HEK293 (cell line): ENCODE data around the gene COL6A2.

Source experiments
- CTCF ChIA-PET: fragments of 350-600 bp; formaldehyde crosslinking; extraction: SDS; loops from one replicate; lab custom pipeline; 2021; ENCODE audit warnings: antibody characterized with exemption; lab: Yijun Ruan, JAX
- POLR2A ChIA-PET: fragments of 300-600 bp; formaldehyde crosslinking; extraction: SDS; loops from one replicate; lab custom pipeline; 2020; ENCODE audit warnings: antibody characterized with exemption, inconsistent platforms; lab: Yijun Ruan, JAX
- H3K27ac ChIP-seq: fragments of 200-500 bp; sonication (Bioruptor generic); 2 replicates; pipeline ENCODE4 v1.5.1; 2014; ENCODE audit warnings: low read depth, low read length, control low read depth, inconsistent platforms; ENCODE audit errors: extremely low read depth
- H3K36me3 ChIP-seq, 2 experiments: fragments of 200-500 bp in 1 of 2; sonication (Bioruptor generic) in 1 of 2; 1 replicate in 1 of 2; 2 replicates in 1 of 2; pipeline ENCODE4 v1.5.1; 2014 to 2017; ENCODE audit warnings: inconsistent platforms in 2 of 2, low read length in 2 of 2; ENCODE audit not compliant: control insufficient read depth in 2 of 2, insufficient read depth in 1 of 2
- H3K4me1 ChIP-seq: fragments of 200-500 bp; sonication (Bioruptor generic); 2 replicates; pipeline ENCODE4 v1.5.1; 2014; ENCODE audit warnings: mild to moderate bottlenecking, low read length, inconsistent platforms; ENCODE audit not compliant: control insufficient read depth, insufficient read depth
- H3K4me3 ChIP-seq: 2 replicates; pipeline ENCODE4 v1.5.1; 2011; ENCODE audit warnings: low read depth, mild to moderate bottlenecking, control low read depth, low read length, moderate library complexity
- H3K9me3 ChIP-seq: fragments of 200-500 bp; sonication (Bioruptor generic); 2 replicates; pipeline ENCODE4 v1.5.1; 2014; ENCODE audit warnings: low read depth, low read length, inconsistent platforms; ENCODE audit not compliant: control insufficient read depth, insufficient read depth
- REST ChIP-seq: fragments of 450-650 bp; formaldehyde crosslinking; IDR thresholded peaks from 2 replicates; pipeline ENCODE4 v1.5.1; 2016; ENCODE audit warnings: missing biosample characterization, missing genetic modification characterization
- ZNF148 ChIP-seq: fragments of 450-650 bp; formaldehyde crosslinking; IDR thresholded peaks from 2 replicates; pipeline ENCODE4 v1.5.0; 2017; ENCODE audit warnings: missing biosample characterization, missing genetic modification characterization, borderline replicate concordance
- ZNF174 ChIP-seq: fragments of 450-650 bp; formaldehyde crosslinking; IDR thresholded peaks from 2 replicates; pipeline ENCODE4 v1.5.0; 2017; ENCODE audit warnings: missing biosample characterization, mild to moderate bottlenecking, missing genetic modification characterization
- ZNF214 ChIP-seq: fragments of 450-650 bp; formaldehyde crosslinking; IDR thresholded peaks from 2 replicates; pipeline ENCODE4 v1.5.1; 2017; ENCODE audit warnings: missing biosample characterization, mild to moderate bottlenecking, missing genetic modification characterization, borderline replicate concordance
- ZNF426 ChIP-seq: fragments of 450-650 bp; formaldehyde crosslinking; IDR thresholded peaks from 2 replicates; pipeline ENCODE4 v1.5.1; 2017; ENCODE audit warnings: missing biosample characterization, missing genetic modification characterization, mild to moderate bottlenecking, inconsistent platforms, moderate library complexity
- ZNF510 ChIP-seq: fragments of 450-650 bp; formaldehyde crosslinking; IDR thresholded peaks from 2 replicates; pipeline ENCODE4 v1.5.1; 2018; ENCODE audit warnings: mild to moderate bottlenecking, missing genetic modification characterization, missing biosample characterization; ENCODE audit not compliant: insufficient replicate concordance
- ZNF639 ChIP-seq: fragments of 450-650 bp; formaldehyde crosslinking; IDR thresholded peaks from 2 replicates; pipeline ENCODE4 v1.5.1; 2016; ENCODE audit warnings: missing biosample characterization, missing genetic modification characterization
- ZNF701 ChIP-seq: fragments of 450-650 bp; formaldehyde crosslinking; IDR thresholded peaks from 2 replicates; pipeline ENCODE4 v1.5.1; 2016; ENCODE audit warnings: missing biosample characterization, missing genetic modification characterization
- ZNF747 ChIP-seq: fragments of 450-650 bp; formaldehyde crosslinking; IDR thresholded peaks from 2 replicates; pipeline ENCODE4 v1.5.1; 2016; ENCODE audit warnings: missing biosample characterization, missing genetic modification characterization
- ZNF843 ChIP-seq: fragments of 450-650 bp; formaldehyde crosslinking; IDR thresholded peaks from 2 replicates; pipeline ENCODE4 v1.5.1; 2016; ENCODE audit warnings: missing biosample characterization, missing genetic modification characterization
- ZSCAN4 ChIP-seq: fragments of 450-650 bp; formaldehyde crosslinking; IDR thresholded peaks from 2 replicates; pipeline ENCODE4 v1.5.1; 2017; ENCODE audit warnings: missing biosample characterization, missing genetic modification characterization

Gene COL6A2

GRCh38 chr21:46068516-46069079, 29.3 kb upstream of the COL6A2 start (continued):
- no peak for TF ChIP-seq ZNF148 (tag by site-specific recombination)
- peak; percentile 99 for TF ChIP-seq ZSCAN4 (tag by site-specific recombination)
- TF ChIP-seq ZNF426 (tag by site-specific recombination): no peak
- no peak for TF ChIP-seq ZNF701 (tag by site-specific recombination)
- TF ChIP-seq ZNF510 (tag by site-specific recombination): no peak
- no peak for TF ChIP-seq ZNF843 (tag by site-specific recombination)

GRCh38 chr21:46069166-46069565, 28.7 kb upstream of the COL6A2 start:
- POLR2A ChIA-PET: no interaction called here

More at GRCh38 chr21:46069166-46069565, 28.7 kb upstream of the COL6A2 start:
- CTCF ChIA-PET: no interaction called here
- Histone ChIP-seq H3K27ac (no peak overlapping the region), H3K36me3 (no peaks in the 10 kb centered on the region), H3K9me3 (no peaks in the 10 kb centered on the region), H3K4me3 (no peak overlapping the region), H3K4me1 (no peaks in the 10 kb centered on the region)
- TF ChIP-seq REST (tag by site-specific recombination): no peak
- no peak for TF ChIP-seq ZNF639 (tag by site-specific recombination)
- TF ChIP-seq ZSCAN4 (tag by site-specific recombination): peak; percentile 99
- TF ChIP-seq ZNF214 (tag by site-specific recombination): no peak
- TF ChIP-seq ZNF174: no peak
- no peak for TF ChIP-seq ZNF747
